HepG2 (cell line): Measurements from ENCODE around the gene GPS2. TPM values are rescaled to one million over a fixed set of nuclear protein-coding genes. Genes with fewer than 3 reads are reported as not detected.
A peak's percentile ranks its signal among the peaks of the same experiment; 100 is the strongest.

Experiments used
- ATAC-seq: fragments of 200-7000 bp; cut with Tn5 transposase; 3 replicates; pipeline ENCODE4 v1.9.1; 2020; ENCODE audit warnings: mild to moderate bottlenecking, moderate library complexity
- BruUV-seq: library from RNA; stranded (reverse); fragments of 400-500 nt; replicated peaks from 2 replicates; lab custom pipeline; 2021; lab: Mats Ljungman, UMichigan
- CTCF ChIA-PET: fragments of 300-600 bp; formaldehyde crosslinking; extraction: SDS; loops from one replicate; lab custom pipeline; 2021; ENCODE audit warnings: low total read pairs, inconsistent platforms, low intra/inter-chr PET ratio; lab: Yijun Ruan, JAX
- POLR2A ChIA-PET: fragments of 350-600 bp; sonication (Branson Sonifier 250); formaldehyde crosslinking; loops from one replicate; lab custom pipeline; 2020; ENCODE audit warnings: antibody characterized with exemption, inconsistent platforms; lab: Yijun Ruan, JAX
- DNase-seq: peaks from one replicate; pipeline ENCODE4 v3.0.0-alpha.2; 2015; ENCODE audit warnings: low spot score
- FAIRE-seq: peaks from 3 replicates; lab custom pipeline; 2011; peaks lifted over from hg19 to GRCh38; lab: Jason Lieb, UNC
- H2AFZ ChIP-seq: one replicate; pipeline ENCODE4 v1.6.1; 2011; ENCODE audit warnings: low read length, inconsistent platforms
- H3K27ac ChIP-seq: fragments of 300-600 bp; 3 replicates; pipeline ENCODE4 v1.8.0; 2011; ENCODE audit warnings: mixed run types, mild to moderate bottlenecking, mixed read lengths, low read length, inconsistent platforms; ENCODE audit not compliant: insufficient read depth; ENCODE audit errors: extremely low read length
- H3K27me3 ChIP-seq, 2 experiments: fragments of 200-600 bp in 1 of 2; 2 replicates in 1 of 2; 3 replicates in 1 of 2; pipeline versions ENCODE4 v1.6.0 to v1.8.0; 2011; ENCODE audit warnings: low read length in 2 of 2, mild to moderate bottlenecking in 2 of 2, moderate library complexity in 2 of 2, inconsistent platforms in 1 of 2; ENCODE audit not compliant: insufficient read depth in 2 of 2, control insufficient read depth in 1 of 2
- H3K36me3 ChIP-seq, 2 experiments: fragments of 200-600 bp in 1 of 2; replicated peaks in 1 of 2; 2 replicates in 1 of 2; 3 replicates in 1 of 2; pipeline versions ENCODE4 v1.5.1 to v1.8.0; 2011; ENCODE audit warnings: low read length in 2 of 2, inconsistent platforms in 1 of 2; ENCODE audit not compliant: insufficient read depth in 2 of 2, control insufficient read depth in 1 of 2
- H3K4me1 ChIP-seq: 2 replicates; pipeline ENCODE4 v1.5.1; 2012; ENCODE audit warnings: low read length, inconsistent platforms; ENCODE audit not compliant: insufficient read depth
- H3K4me2 ChIP-seq: 2 replicates; pipeline ENCODE4 v1.6.0; 2011; ENCODE audit warnings: low read depth, low read length, inconsistent platforms
- H3K4me3 ChIP-seq, 3 experiments: fragments of 200-600 bp in 1 of 3; sonication (generic), shearing (Covaris generic) in 1 of 3; replicated peaks in 1 of 3; 2 replicates each; pipeline ENCODE4 v1.5.1; 2011 to 2016; ENCODE audit warnings: low read length in 3 of 3, inconsistent platforms in 2 of 3, low read depth in 2 of 3, mild to moderate bottlenecking in 2 of 3, control low read depth in 1 of 3, mixed read lengths in 1 of 3; ENCODE audit not compliant: insufficient read depth in 1 of 3
- H3K79me2 ChIP-seq: one replicate; pipeline ENCODE4 v1.6.1; 2011; ENCODE audit warnings: low read length, inconsistent platforms; ENCODE audit not compliant: insufficient read depth
- H3K9ac ChIP-seq: 2 replicates; pipeline ENCODE4 v1.6.0; 2011; ENCODE audit warnings: mild to moderate bottlenecking, low read depth, low read length, inconsistent platforms; ENCODE audit not compliant: insufficient read depth
- H3K9me3 ChIP-seq: 2 replicates; pipeline ENCODE4 v1.5.1; 2012; ENCODE audit warnings: mild to moderate bottlenecking, low read length
- H4K20me1 ChIP-seq: 2 replicates; pipeline ENCODE4 v1.6.0; 2011; ENCODE audit warnings: inconsistent platforms, mild to moderate bottlenecking, low read length, moderate library complexity; ENCODE audit not compliant: insufficient read depth
- MAFK ChIP-seq, 2 experiments: IDR thresholded peaks in 1 of 2; conservative IDR thresholded peaks in 1 of 2; 2 replicates each; pipeline ENCODE4 v1.6.1; 2011; ENCODE audit warnings: improper control_type of control experiment in 2 of 2, low read length in 2 of 2
- SIX1 ChIP-seq: sonication (generic); formaldehyde crosslinking; IDR thresholded peaks from 2 replicates; pipeline ENCODE4 v1.4.0; 2020; ENCODE audit warnings: missing genetic modification reagents, borderline replicate concordance
- WGBS: methylation state at CpG from one replicate; pipeline ENCODE4 v1.1.6; 2017; ENCODE audit warnings: low lambda C conversion rate; 5-methylcytosine and 5-hydroxymethylcytosine counted together
- in situ Hi-C: cut with HindIII; loops from 2 replicates; pipeline ENCODE4 v1.10.0; 2017; ENCODE audit warnings: low pct_unique_long_range_greater_than_20kb; ENCODE audit not compliant: extremely low pct_ligation_motif_present
- intact Hi-C: fragments of 100-400 bp; cut with micrococcal nuclease; formaldehyde crosslinking; loops from one replicate; pipeline ENCODE4 v1.10.0; 2022; ENCODE audit not compliant: unreplicated experiment
- polyA plus RNA-seq, 8 experiments: library from polyadenylated mRNA; depleted of rRNA in 3 of 8; stranded (reverse) in 7 of 8; unstranded in 1 of 8; fragments of >200 nt; fragmentation: Illumina TruSeq in 4 of 8; extraction: Trizol in 4 of 8; gene quantifications; 2 replicates each; pipeline versions ENCODE4 v1.2.1 to v1.2.3, GENCODE V29; 2011 to 2016; ENCODE audit warnings: low read depth in 4 of 8, missing spikeins in 1 of 8, mixed read lengths in 1 of 8; ENCODE audit not compliant: insufficient read depth in 1 of 8
- total RNA-seq, 5 experiments: library from RNA; depleted of rRNA; stranded (reverse); fragments of >200 nt; fragmentation: Illumina TruSeq; extraction: Trizol; gene quantifications; 2 replicates each; pipeline ENCODE4 v1.2.3, GENCODE V29; 2016; ENCODE audit warnings: low read depth in 1 of 5
- TF ChIP-seq, protein P1 (sequence below): sonication (generic); formaldehyde crosslinking; IDR thresholded peaks from 2 replicates; pipeline ENCODE4 v1.4.0; 2020; ENCODE audit warnings: missing genetic modification reagents

The GPS2 gene
- total and polyA plus RNA-seq, 2 of the 13 experiments (the other 11 are each of a cell fraction or from before 2014, with no cell fraction given): 58.0 to 59.4 TPM

- Histone ChIP-seq H3K4me2 (peak within 1 kb of the TSS; percentile 75), H3K4me1 (peaks cover 41% of the 10 kb centered on the region), H3K36me3 (no peaks in the 10 kb centered on the region), H4K20me1 (no peaks in the 10 kb centered on the region), H3K9ac (0 out of 2 replicates have a peak within 1 kb of the TSS, but pooled peaks have one; percentile 34), H3K79me2 (no peaks in the 10 kb centered on the region), H3K27me3 (peaks cover 0 to 11% of the 10 kb centered on the region in 2 experiments; a peak in 2 of 5 replicates), H3K4me3 (peak within 1 kb of the TSS in 2 of 3 experiments; percentile 15 to 53; a peak in 4 of 6 replicates), H2AFZ (no peak within 1 kb of the TSS), H3K27ac (no peak within 1 kb of the TSS), H3K9me3 (no peaks in the 10 kb centered on the region)
- no peak for DNase-seq
- CTCF ChIA-PET: no interaction called here
- no TSS peak for BruUV-seq
- 90% methylated on average over 56 of the region's 57 CpGs for WGBS
- no peak for FAIRE-seq
- intact Hi-C loops (no loop called here), in situ Hi-C loops (no loop called here)
- TF ChIP-seq, protein P1, sequence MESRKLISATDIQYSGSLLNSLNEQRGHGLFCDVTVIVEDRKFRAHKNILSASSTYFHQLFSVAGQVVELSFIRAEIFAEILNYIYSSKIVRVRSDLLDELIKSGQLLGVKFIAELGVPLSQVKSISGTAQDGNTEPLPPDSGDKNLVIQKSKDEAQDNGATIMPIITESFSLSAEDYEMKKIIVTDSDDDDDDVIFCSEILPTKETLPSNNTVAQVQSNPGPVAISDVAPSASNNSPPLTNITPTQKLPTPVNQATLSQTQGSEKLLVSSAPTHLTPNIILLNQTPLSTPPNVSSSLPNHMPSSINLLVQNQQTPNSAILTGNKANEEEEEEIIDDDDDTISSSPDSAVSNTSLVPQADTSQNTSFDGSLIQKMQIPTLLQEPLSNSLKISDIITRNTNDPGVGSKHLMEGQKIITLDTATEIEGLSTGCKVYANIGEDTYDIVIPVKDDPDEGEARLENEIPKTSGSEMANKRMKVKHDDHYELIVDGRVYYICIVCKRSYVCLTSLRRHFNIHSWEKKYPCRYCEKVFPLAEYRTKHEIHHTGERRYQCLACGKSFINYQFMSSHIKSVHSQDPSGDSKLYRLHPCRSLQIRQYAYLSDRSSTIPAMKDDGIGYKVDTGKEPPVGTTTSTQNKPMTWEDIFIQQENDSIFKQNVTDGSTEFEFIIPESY (CRISPR knock-in tag): peak; percentile 51; the same call in 1 of the 2 replicates
- TF ChIP-seq MAFK (conservative IDR thresholded peaks at IDR 0.05 in 1 of 2, IDR thresholded peaks at IDR 0.05 in 1 of 2; ENCODE audit: low read length in 2 of 2): no peak
- POLR2A ChIA-PET: no interaction called here
- ATAC-seq: no peak
These were observed 20.5 kb downstream of the GPS2 start, which contains the start of gene YBX2 for GRCh38 chr17:7294614-7295153. YBX2 (minus strand) TSS chr17:7294639; CDS start chr17:7294500, 139 bp downstream.

GRCh38 chr17:7293816-7294613 is 21.1 kb downstream of the GPS2 start:
- 79% methylated on average over 42 of the region's 75 CpGs for whole genome bisulfite sequencing
- H3K4me3 ChIP-seq: peak overlapping the region in 2 of 3 experiments; percentile 15 to 53; a peak in 4 of 6 replicates
- H3K79me2 ChIP-seq: no peaks in the 10 kb centered on the region
- in situ Hi-C loops (no loop called here), intact Hi-C loops (no loop called here)
- FAIRE-seq: peak; percentile 30
- CTCF ChIA-PET: no interaction called here
- peak; percentile 49 for DNase-seq
- peaks cover 0 to 11% of the 10 kb centered on the region in 2 experiments; a peak in 2 of 5 replicates for H3K27me3 ChIP-seq
- H3K4me1 ChIP-seq: peaks cover 41% of the 10 kb centered on the region
- BruUV-seq: no TSS peak
- peak overlapping the region; percentile 75 for H3K4me2 ChIP-seq
- H3K27ac ChIP-seq: no peak overlapping the region
- H3K9me3 ChIP-seq: no peaks in the 10 kb centered on the region
- no peak overlapping the region for H2AFZ ChIP-seq
- POLR2A ChIA-PET: interaction anchor here (0.5 to 3.7 kb wide), 6 partner anchors 12 to 248 kb away, joined by 3 to 35 read pairs (median 4); partner anchors contain the start of genes DVL2, GABARAP and SLC2A4
- ATAC-seq: peak; percentile 52
- 0 out of 2 replicates have a peak overlapping the region, but pooled peaks have one; percentile 34 for H3K9ac ChIP-seq
- no peaks in the 10 kb centered on the region for H4K20me1 ChIP-seq
- H3K36me3 ChIP-seq: no peaks in the 10 kb centered on the region
- no peak for TF ChIP-seq SIX1 (CRISPR knock-in tag)
